ENCODE measurements around the gene RFXAP.

- TF ChIP-seq TAF1 (IDR thresholded peaks at IDR 0.05; ENCODE audit: low read depth) = no peak
- TF ChIP-seq REST (IDR thresholded peaks at IDR 0.05; ENCODE audit: low read depth) = no peak
- TF ChIP-seq ZBTB7A (IDR thresholded peaks at IDR 0.05; ENCODE audit: low read depth) = no peak
- TF ChIP-seq EP300 (IDR thresholded peaks at IDR 0.05; ENCODE audit: borderline replicate concordance) = no peak
- TF ChIP-seq CEBPB (IDR thresholded peaks at IDR 0.05) = no peak
- TF ChIP-seq EGR1 (IDR thresholded peaks at IDR 0.05) = no peak
- no peak for TF ChIP-seq CREB1 (IDR thresholded peaks at IDR 0.05; ENCODE audit: low read depth)
- no peak for TF ChIP-seq MAX (IDR thresholded peaks at IDR 0.05)
- TF ChIP-seq TCF12 (IDR thresholded peaks at IDR 0.05; ENCODE audit: low read depth) = no peak
- TF ChIP-seq FOXM1 (IDR thresholded peaks at IDR 0.05; ENCODE audit: borderline replicate concordance, low read depth) = no peak
- TF ChIP-seq RAD21 (IDR thresholded peaks at IDR 0.05; ENCODE audit: low read depth) = no peak
- TF ChIP-seq NFIC (IDR thresholded peaks at IDR 0.05) = no peak
- TF ChIP-seq YY1 (IDR thresholded peaks at IDR 0.05; ENCODE audit: low read depth) = no peak
- no peak for TF ChIP-seq USF1 (IDR thresholded peaks at IDR 0.05)
Observed at GRCh38 chr13:36789061-36789460, 30.0 kb upstream of the RFXAP start.
